GM19463 (cell line): ENCODE results near the gene CCDC40.

Experiments
- ATAC-seq: cut with Tn5 transposase; IDR thresholded peaks from one replicate; pipeline ENCODE4 v1.9.1; 2021; ENCODE audit warnings: mild to moderate bottlenecking, moderate library complexity; ENCODE audit not compliant: unreplicated experiment

The CCDC40 gene

DNA sequence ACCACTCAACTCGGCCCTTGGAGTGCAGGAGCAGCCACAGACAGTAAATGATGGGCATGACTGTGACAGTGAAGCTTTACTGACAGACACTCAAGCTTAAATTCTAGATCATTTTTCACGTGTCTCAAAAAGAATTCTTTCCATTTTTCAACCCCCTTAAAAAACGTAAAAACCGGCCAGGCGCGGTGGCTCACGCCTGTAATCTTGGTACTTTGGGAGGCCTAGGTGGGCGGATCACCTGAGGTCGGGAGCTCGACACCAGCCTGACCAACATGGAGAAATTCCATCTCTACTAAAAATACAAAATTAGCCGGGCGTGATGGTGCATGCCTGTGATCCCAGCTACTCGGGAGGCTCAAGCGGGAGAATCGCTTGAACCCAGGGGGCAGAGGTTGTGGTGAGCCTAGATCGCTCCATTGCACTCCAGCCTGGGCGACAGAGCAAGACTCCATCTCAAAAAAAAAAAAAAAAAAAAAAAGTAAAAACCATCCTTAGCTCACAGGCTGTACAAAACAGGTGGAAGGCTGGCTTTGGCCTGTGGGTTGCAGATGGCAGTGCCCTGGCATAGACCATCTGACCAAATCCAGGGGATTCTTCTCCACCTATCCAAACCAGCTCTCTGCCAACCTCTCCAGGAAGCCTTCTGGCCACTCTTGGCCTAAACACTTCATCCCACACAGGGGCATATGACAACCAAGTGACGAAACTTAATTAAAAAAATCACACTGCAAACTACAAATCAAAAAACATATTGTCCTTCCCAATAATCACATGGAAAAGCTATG is 19.0 kb upstream of the CCDC40 start:
- no peak for ATAC-seq

DNA sequence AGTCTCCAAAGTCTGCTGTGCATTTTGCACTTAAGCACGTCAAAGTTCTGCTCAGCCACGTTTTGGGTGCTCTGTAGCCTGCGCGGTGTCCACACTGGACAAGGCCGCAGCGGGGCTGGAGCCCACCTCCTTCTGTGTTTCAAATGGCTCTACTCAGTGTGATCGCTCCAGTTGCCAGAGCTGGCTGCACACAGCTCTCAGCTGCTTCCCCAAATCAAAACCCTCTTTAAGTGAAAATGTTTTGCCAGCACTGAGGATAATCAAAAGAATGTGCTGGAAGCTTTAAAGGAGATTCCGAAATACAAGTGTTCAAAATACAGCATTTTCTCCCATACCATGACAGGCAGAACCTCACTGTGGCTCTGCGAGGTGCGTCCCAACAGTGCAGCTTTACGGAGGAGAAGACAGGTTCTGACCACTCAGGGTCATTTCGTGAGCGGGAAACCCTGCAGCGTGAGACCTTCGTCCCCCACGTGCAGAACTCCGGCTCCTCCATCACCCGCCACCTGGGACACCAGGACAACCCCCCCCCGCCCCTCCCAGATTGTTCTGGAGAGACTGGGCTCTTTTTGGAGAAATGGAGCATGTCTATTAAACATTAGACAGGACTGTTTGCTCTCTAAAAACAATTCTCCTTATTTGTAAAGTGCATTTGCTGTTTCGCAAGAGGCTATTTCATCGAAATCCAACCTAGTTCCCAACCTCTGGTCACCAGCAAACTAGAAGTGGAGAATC is 17.4 kb upstream of the CCDC40 start:
- ATAC-seq, result no peak

DNA sequence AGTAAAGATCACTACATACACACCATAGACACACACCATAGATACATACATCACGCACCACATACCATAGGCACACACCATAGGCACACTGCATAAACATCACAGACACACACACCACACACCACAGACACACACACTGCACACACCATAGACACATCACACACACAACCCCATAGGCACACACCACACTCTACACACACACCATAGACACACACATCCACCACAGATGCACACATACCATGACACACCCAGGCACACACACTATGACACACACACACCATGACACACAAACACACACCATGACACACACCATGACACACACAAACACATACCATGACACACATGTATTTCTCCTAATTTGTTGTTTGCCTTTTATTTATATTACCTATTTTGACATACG is 14.8 kb upstream of the CCDC40 start:
- no peak for ATAC-seq

DNA sequence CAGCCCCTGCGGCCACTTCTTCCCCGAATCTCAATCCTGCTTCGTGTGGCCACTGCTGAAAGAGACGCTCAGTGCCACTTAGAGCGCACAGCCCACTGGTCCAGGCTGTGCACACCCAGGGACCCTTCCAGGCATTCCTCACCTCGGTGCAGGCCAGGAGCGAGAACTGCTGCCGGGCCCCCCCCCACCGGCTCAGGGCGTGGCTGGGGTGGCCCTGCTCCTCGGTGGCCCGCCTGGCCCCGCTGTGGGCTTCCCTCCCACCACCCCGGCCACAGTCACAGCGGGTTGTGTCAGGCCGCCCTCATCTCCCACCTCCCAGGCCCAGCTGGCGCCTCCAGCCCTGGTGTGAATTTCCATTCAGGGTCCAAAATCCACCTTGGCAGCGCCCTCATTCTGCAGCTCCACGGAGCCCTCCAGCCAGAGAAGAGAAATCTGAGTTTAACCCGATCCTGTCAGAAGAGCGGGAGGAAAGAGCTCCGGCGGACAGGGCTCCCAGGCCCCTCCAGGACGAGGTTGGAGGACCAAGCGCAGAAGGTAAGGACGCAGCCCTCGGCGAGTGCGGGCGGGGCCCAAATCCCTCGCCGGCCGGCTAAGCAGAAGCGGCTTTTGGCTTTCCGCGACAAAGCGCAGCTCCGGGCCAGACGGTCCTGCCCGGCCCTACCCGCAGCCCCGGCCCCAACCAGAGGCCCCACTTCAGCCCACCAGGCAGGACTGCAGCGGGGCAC is 12.8 kb upstream of the CCDC40 start:
- no peak for ATAC-seq

DNA sequence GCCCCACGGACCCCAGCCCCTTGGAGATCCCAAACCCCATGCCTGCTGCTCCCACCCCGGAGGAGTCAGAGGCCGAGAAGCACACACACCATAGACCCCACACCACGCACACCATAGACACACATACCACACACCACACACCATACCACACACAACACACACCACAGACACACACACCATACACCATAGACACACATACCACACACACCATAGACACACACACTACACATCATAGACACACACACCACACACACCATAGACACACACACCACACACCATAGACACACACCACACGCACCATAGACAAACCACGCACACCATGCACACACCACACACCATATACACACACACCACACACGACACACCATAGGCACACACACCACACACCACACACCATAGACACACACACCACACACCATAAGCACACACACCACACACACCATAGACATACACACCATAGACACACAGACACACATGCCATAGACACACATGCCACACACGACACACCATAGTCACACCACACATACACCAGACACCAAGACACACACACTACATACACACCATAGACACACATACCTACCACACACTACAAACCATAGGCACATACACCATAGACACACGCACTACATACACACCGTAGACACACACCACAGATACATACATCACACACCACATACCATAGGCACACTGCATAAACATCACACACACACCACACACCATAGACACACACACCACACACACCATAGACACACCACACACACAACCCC is 12.1 kb upstream of the CCDC40 start:
- ATAC-seq, result no peak

GRCh38 chr17:80025140-80025539 is 11.3 kb upstream of the CCDC40 start:
- ATAC-seq, result no peak

- ATAC-seq, result no peak
These were observed 10.6 kb upstream of the CCDC40 start for GRCh38 chr17:80025796-80026195.

GRCh38 chr17:80026359-80027042 is 9.9 kb upstream of the CCDC40 start:
- ATAC-seq, result no peak

DNA sequence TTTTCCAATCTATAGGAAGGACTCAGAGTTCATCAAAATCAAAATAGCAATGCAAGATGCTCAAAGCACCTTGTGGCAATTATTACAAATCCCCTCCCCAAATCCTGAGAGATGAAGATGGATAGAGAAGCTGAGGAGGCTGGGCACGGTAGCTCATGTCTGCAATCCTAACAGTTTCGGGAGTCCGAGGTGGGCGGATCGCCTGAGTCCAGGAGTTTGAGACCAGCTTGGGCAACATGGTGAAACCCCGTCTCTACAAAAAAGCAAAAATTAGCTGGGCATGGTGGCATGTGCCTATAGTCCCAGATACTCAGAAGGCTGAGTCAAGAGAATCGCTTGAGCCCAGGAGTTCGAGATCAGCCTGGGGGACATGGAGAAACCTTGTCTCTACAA is 9.4 kb upstream of the CCDC40 start:
- ATAC-seq, result no peak

DNA sequence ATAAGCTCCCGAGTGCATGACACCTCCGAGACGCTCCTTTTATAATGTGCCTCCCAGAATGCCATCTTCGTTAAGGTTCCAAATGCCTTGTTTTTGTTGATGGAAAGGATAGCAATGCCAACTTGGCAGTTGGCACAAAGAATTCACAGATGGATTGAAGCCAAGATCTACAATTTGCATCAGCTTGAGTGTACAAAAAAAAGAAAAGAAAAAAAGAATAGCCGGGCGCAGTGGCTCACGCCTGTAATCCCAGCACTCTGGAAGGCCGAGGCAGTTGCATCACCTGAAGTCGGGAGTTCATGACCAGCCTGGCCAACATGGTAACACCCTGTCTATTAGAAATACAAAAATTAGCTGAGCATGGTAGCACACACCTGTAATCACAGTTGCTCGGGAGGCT is 8.4 kb upstream of the CCDC40 start:
- no peak for ATAC-seq

- no peak for ATAC-seq
These were observed 7.0 kb upstream of the CCDC40 start for GRCh38 chr17:80029258-80029974.

GRCh38 chr17:80030730-80031410 is 5.6 kb upstream of the CCDC40 start:
- ATAC-seq, result no peak

- no peak for ATAC-seq
These were observed 4.6 kb upstream of the CCDC40 start for GRCh38 chr17:80031691-80032430.

DNA sequence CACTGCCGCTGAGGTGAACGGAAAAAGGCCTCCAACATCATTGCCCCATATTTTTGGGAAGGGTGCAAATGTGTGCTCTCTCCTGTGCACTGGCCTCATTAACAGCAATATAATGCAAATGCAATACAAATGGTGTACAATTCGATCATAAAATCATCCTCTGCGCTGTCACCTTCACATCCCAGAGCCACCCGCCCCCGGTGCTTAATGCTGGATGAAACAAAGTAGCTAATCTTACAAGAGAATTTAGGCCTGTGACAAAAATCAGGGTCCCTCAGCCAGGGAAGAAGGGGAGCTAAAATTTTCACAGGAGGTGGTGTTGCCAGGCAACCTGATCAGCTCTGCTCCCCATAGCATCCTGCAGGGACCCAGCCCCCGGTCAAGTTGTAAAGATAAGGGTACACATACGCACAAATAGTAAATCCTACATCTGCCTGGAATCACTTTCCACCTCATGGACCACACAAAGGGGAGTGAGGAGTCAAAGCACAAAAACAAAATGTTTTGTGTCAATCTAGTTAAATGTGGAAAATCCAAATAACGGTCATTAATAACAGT is 3.7 kb upstream of the CCDC40 start:
- ATAC-seq, result no peak

DNA sequence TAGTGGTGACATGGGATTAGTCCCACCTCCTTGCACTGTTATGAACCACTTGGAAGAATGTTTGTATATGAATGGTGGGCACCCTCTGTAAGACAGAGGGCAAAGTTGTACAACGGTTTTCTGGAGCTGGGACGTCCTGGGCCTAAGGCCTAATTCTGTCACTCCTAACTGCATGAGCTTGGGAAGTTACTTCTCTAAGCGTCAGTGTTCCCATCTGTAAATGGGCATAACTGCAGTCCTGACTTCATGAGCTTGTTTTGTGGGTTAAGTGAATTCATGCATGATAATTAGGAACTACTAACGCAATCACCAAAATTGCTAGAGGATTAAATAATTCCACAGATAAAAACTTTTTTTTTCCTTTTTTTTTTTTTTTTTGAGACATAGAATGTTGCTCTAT is 2.6 kb upstream of the CCDC40 start:
- ATAC-seq, result no peak

GRCh38 chr17:80034791-80035686 is 1.4 kb upstream of the CCDC40 start:
- no peak for ATAC-seq

- ATAC-seq, result no peak
These were observed 830 bp upstream of the CCDC40 start, which contains the start of gene TBC1D16 for GRCh38 chr17:80035687-80035936. Gene TBC1D16, minus strand, starts transcription at chr17:80035872. Its CDS starts 22,325 bp downstream, at chr17:80013547.
